OCI-LY3 (cell line): Measurements from ENCODE around the gene OSR1.

ENCODE experiments used
- H2AFZ ChIP-seq: fragments of 200-600, 300-600 bp; shearing (Covaris generic); 2 replicates; pipeline ENCODE4 v1.6.0; 2014; ENCODE audit warnings: antibody characterized with exemption, low read depth, low read length
- H3K27ac ChIP-seq: fragments of 200-600, 300-600 bp; sonication (generic); 2 replicates; pipeline ENCODE4 v1.5.1; 2014; ENCODE audit warnings: mild to moderate bottlenecking, low read length, moderate library complexity, mixed read lengths
- H3K27me3 ChIP-seq: fragments of 200-600, 300-600 bp; sonication (generic); 2 replicates; pipeline ENCODE4 v1.6.1; 2014; ENCODE audit warnings: low read depth, low read length, mixed read lengths
- H3K36me3 ChIP-seq: fragments of 200-600, 300-600 bp; sonication (generic); replicated peaks from 2 replicates; pipeline ENCODE3; 2014; ENCODE audit warnings: low read depth, low read length, mixed read lengths
- H3K4me1 ChIP-seq: fragments of 300-600, 200-600 bp; sonication (generic); 2 replicates; pipeline ENCODE4 v1.6.1; 2014; ENCODE audit warnings: low read length, mixed read lengths
- H3K4me2 ChIP-seq: fragments of 200-600, 300-600 bp; sonication (generic); 2 replicates; pipeline ENCODE4 v1.6.1; 2014; ENCODE audit warnings: low read length, mixed read lengths
- H3K4me3 ChIP-seq: fragments of 300-600, 200-600 bp; sonication (generic); 2 replicates; pipeline ENCODE4 v1.5.1; 2014; ENCODE audit warnings: antibody characterized with exemption, mild to moderate bottlenecking, low read length, moderate library complexity
- H3K79me2 ChIP-seq: fragments of 300-600, 200-600 bp; shearing (Covaris generic); 2 replicates; pipeline ENCODE4 v1.6.1; 2014; ENCODE audit warnings: mild to moderate bottlenecking, low read length, mixed read lengths
- H3K9ac ChIP-seq: fragments of 300-600, 200-600 bp; shearing (Covaris generic); 2 replicates; pipeline ENCODE4 v1.6.0; 2014; ENCODE audit warnings: mild to moderate bottlenecking, low read length, moderate library complexity
- H3K9me3 ChIP-seq: fragments of 200-600, 300-600 bp; shearing (Covaris generic); 2 replicates; pipeline ENCODE4 v1.6.1; 2014; ENCODE audit warnings: low read length, mixed read lengths; ENCODE audit not compliant: insufficient read depth
- H4K20me1 ChIP-seq: fragments of 200-600, 300-600 bp; sonication (generic); 2 replicates; pipeline ENCODE4 v1.6.1; 2016; ENCODE audit warnings: low read length, mixed read lengths; ENCODE audit not compliant: insufficient read depth
- EZH2phosphoT487 ChIP-seq: fragments of 200-600 bp; shearing (Covaris generic); IDR thresholded peaks from 2 replicates; pipeline ENCODE4 v1.6.1; 2018; ENCODE audit warnings: antibody characterized with exemption, mixed run types, low read depth
- TF ChIP-seq, protein P1 (sequence below): fragments of 200-600, 300-600 bp; sonication (generic); IDR thresholded peaks from 2 replicates; pipeline ENCODE4 v1.5.1; 2014; ENCODE audit warnings: antibody characterized with exemption, low read length, low read depth

Gene OSR1

GRCh38 chr2:19380532-19380931 lies 22.1 kb upstream of the OSR1 start:
- no peaks in the 10 kb centered on the region for H3K9me3 ChIP-seq
- no peak overlapping the region for H2AFZ ChIP-seq
- no peaks in the 10 kb centered on the region for H3K4me1 ChIP-seq
- H3K27me3 ChIP-seq, result peaks cover 26% of the 10 kb centered on the region
- H3K79me2 ChIP-seq, result no peaks in the 10 kb centered on the region
- no peak overlapping the region for H3K9ac ChIP-seq
- H3K36me3 ChIP-seq, result no peaks in the 10 kb centered on the region
- TF ChIP-seq, protein P1, sequence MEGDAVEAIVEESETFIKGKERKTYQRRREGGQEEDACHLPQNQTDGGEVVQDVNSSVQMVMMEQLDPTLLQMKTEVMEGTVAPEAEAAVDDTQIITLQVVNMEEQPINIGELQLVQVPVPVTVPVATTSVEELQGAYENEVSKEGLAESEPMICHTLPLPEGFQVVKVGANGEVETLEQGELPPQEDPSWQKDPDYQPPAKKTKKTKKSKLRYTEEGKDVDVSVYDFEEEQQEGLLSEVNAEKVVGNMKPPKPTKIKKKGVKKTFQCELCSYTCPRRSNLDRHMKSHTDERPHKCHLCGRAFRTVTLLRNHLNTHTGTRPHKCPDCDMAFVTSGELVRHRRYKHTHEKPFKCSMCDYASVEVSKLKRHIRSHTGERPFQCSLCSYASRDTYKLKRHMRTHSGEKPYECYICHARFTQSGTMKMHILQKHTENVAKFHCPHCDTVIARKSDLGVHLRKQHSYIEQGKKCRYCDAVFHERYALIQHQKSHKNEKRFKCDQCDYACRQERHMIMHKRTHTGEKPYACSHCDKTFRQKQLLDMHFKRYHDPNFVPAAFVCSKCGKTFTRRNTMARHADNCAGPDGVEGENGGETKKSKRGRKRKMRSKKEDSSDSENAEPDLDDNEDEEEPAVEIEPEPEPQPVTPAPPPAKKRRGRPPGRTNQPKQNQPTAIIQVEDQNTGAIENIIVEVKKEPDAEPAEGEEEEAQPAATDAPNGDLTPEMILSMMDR, result no peak
- TF ChIP-seq EZH2phosphoT487, result no peak
- H3K27ac ChIP-seq, result no peak overlapping the region
- no peaks in the 10 kb centered on the region for H4K20me1 ChIP-seq
- no peak overlapping the region for H3K4me3 ChIP-seq
- H3K4me2 ChIP-seq, result no peak overlapping the region

GRCh38 chr2:19378939-19379338 lies 20.5 kb upstream of the OSR1 start:
- Histone ChIP-seq H3K9ac (no peak overlapping the region), H3K36me3 (no peaks in the 10 kb centered on the region), H3K79me2 (no peaks in the 10 kb centered on the region), H2AFZ (no peak overlapping the region), H3K4me2 (no peak overlapping the region), H3K9me3 (no peaks in the 10 kb centered on the region), H4K20me1 (no peaks in the 10 kb centered on the region), H3K27ac (no peak overlapping the region), H3K27me3 (peaks cover 32% of the 10 kb centered on the region), H3K4me1 (no peaks in the 10 kb centered on the region), H3K4me3 (no peak overlapping the region)
- TF ChIP-seq, protein P1, result no peak
- TF ChIP-seq EZH2phosphoT487, result no peak

- no peak overlapping the region for H3K4me2 ChIP-seq
- no peak overlapping the region for H3K27ac ChIP-seq
- peaks cover 32% of the 10 kb centered on the region for H3K27me3 ChIP-seq
- no peaks in the 10 kb centered on the region for H3K9me3 ChIP-seq
- no peak overlapping the region for H2AFZ ChIP-seq
- H3K4me1 ChIP-seq, result no peaks in the 10 kb centered on the region
- no peak for TF ChIP-seq EZH2phosphoT487
- TF ChIP-seq, protein P1, result no peak
- H3K79me2 ChIP-seq, result no peaks in the 10 kb centered on the region
- no peaks in the 10 kb centered on the region for H4K20me1 ChIP-seq
- no peak overlapping the region for H3K4me3 ChIP-seq
- no peaks in the 10 kb centered on the region for H3K36me3 ChIP-seq
- no peak overlapping the region for H3K9ac ChIP-seq
Observed at GRCh38 chr2:19377717-19378116, 19.3 kb upstream of the OSR1 start.

DNA sequence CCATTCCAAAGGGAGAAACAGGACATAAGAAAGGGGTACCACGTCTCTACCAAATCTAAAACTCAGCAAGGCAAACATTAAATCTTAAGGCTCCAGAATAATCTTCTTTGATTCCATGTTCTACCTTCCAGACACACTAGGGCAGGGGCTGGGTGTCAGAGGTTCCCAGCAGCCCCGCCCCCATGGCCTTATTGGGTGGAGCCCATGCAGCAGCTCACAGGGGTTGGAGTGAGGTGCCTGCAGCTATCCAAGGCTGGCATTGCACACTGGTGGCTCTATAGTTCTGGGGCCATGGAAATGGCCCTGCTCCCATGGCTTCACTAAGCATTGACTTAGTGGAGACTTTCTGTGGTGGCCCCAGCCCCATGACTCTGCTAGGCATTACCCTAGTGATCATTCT lies 14.9 kb upstream of the OSR1 start:
- no peaks in the 10 kb centered on the region for H3K36me3 ChIP-seq
- no peak overlapping the region for H3K27ac ChIP-seq
- no peak overlapping the region for H3K4me3 ChIP-seq
- H3K4me2 ChIP-seq, result no peak overlapping the region
- no peak overlapping the region for H3K9ac ChIP-seq
- H3K27me3 ChIP-seq, result peaks cover 12% of the 10 kb centered on the region
- TF ChIP-seq EZH2phosphoT487, result no peak
- TF ChIP-seq, protein P1, result no peak
- H3K79me2 ChIP-seq, result no peaks in the 10 kb centered on the region
- no peaks in the 10 kb centered on the region for H3K4me1 ChIP-seq
- no peaks in the 10 kb centered on the region for H3K9me3 ChIP-seq
- H4K20me1 ChIP-seq, result no peaks in the 10 kb centered on the region
- H2AFZ ChIP-seq, result no peak overlapping the region
